Neural cell (in vitro differentiated cells): ENCODE results near the gene RSRC1.

Experiments
- CTCF ChIP-seq: fragments of 450-650 bp; IDR thresholded peaks from 2 replicates; pipeline ENCODE4 v1.5.1; 2014; ENCODE audit warnings: antibody characterized with exemption, mild to moderate bottlenecking, moderate library complexity; ENCODE audit not compliant: poor library complexity, severe bottlenecking
- EP300 ChIP-seq: fragments of 450-650 bp; conservative IDR thresholded peaks from 2 replicates; pipeline ENCODE4 v1.6.1; 2014; ENCODE audit warnings: antibody characterized with exemption, mild to moderate bottlenecking, moderate library complexity; ENCODE audit not compliant: poor library complexity, severe bottlenecking
- EZH2 ChIP-seq: fragments of 200-600, 300-800 bp; shearing (Covaris generic), sonication (generic); IDR thresholded peaks from 2 replicates; pipeline ENCODE4 v1.6.1; 2014; ENCODE audit warnings: antibody characterized with exemption, low read length, borderline replicate concordance, mild to moderate bottlenecking; ENCODE audit not compliant: insufficient read depth, poor library complexity, severe bottlenecking
- MXI1 ChIP-seq: fragments of 450-650 bp; conservative IDR thresholded peaks from 2 replicates; pipeline ENCODE4 v1.6.1; 2014; ENCODE audit warnings: antibody characterized with exemption, mild to moderate bottlenecking; ENCODE audit not compliant: poor library complexity, severe bottlenecking
- POLR2AphosphoS5 ChIP-seq: IDR thresholded peaks from 2 replicates; pipeline ENCODE4 v1.6.1; 2012
- RAD21 ChIP-seq: fragments of 450-650 bp; conservative IDR thresholded peaks from 2 replicates; pipeline ENCODE4 v1.6.1; 2014; ENCODE audit warnings: antibody characterized with exemption, mild to moderate bottlenecking, moderate library complexity
- REST ChIP-seq: IDR thresholded peaks from 2 replicates; pipeline ENCODE4 v1.6.1; 2012; ENCODE audit warnings: borderline replicate concordance
- SMC3 ChIP-seq: fragments of 450-650 bp; conservative IDR thresholded peaks from 2 replicates; pipeline ENCODE4 v1.6.1; 2014; ENCODE audit warnings: antibody characterized with exemption, mild to moderate bottlenecking, moderate library complexity; ENCODE audit not compliant: poor library complexity
- TAF1 ChIP-seq: IDR thresholded peaks from 2 replicates; pipeline ENCODE4 v1.6.1; 2012; ENCODE audit warnings: low read depth

- TF ChIP-seq TAF1 = no peak
- TF ChIP-seq CTCF = no peak
- TF ChIP-seq EZH2 = no peak
- no peak for TF ChIP-seq POLR2AphosphoS5
- TF ChIP-seq REST = no peak
- no peak for TF ChIP-seq EP300
- TF ChIP-seq RAD21 = no peak
- no peak for TF ChIP-seq MXI1
- TF ChIP-seq SMC3 = no peak
Measured at GRCh38 chr3:158568784-158569183, 458.9 kb downstream of the RSRC1 start.
